CD4-positive, alpha-beta T cell treated with Interleukin-2 at 100 ng/mL for 4 hours (primary cell): ENCODE data around the gene P4HA2.

Source experiments
- DNase-seq: peaks from one replicate; pipeline ENCODE4 v3.0.0-alpha.2; 2020; ENCODE audit warnings: low spot score

P4HA2 gene

DNA sequence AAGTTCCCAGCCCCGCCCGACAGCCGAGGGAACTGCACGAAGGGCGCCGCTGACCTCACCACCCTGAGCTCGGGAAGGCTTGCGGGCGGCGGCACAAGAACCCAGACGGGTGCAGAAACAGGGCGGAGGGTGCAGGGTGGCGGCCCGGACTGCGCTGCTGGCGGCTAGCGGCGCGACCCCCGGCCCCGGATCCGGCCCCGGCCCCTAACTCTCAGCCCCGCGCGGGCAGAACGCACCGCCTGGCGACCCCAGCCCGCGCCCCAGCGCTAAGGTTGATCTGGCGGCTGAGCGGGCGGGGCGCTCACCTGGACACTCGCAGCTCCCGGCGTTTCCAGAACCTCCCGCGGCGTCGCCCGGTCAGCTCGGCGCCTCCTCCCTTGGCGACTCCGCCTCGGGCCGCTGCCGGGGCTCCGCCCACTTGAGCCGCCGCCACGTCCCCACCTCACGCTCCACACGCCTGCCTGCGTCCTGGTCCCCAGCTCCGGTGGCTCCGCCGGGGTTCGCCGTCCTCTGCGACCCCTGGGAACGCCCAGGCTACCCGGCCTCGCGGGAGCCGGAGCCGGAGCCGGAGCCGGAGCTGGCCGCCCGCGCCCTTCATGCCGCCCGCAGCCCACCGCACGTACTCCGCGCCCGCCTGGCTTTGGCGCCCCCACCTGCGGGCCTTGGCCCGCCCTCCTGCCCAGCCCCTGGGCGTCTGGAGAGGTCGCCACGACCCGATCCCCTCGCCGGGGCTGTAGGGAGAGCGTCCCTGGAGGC, at the start of gene P4HA2:
Gene P4HA2, minus strand, starts transcription at position 369 of the 756 bp plus-strand sequence. CDS start 9,227 bp downstream, outside the sequence.
- DNase-seq, result peak; percentile 20

DNA sequence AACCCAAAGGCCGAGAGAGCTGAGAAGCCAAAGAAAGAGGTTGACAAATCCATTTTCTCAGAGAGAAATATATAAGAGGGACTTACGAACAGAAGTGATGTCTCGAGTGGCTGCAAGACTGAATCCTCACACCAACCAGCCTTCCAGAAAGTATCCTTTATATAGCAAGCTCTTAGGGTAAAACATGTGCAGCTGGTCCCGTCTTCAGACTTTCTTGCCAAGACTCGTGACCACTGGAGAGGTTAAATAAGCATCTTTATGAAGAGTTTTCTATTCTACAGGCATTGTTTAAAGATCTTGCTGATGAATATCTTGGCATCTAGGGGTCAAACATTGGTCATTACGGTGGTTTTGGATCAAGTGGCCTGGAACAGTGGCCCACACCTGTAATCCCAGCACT, 49.6 kb upstream of the P4HA2 start:
- DNase-seq, result no peak

DNA sequence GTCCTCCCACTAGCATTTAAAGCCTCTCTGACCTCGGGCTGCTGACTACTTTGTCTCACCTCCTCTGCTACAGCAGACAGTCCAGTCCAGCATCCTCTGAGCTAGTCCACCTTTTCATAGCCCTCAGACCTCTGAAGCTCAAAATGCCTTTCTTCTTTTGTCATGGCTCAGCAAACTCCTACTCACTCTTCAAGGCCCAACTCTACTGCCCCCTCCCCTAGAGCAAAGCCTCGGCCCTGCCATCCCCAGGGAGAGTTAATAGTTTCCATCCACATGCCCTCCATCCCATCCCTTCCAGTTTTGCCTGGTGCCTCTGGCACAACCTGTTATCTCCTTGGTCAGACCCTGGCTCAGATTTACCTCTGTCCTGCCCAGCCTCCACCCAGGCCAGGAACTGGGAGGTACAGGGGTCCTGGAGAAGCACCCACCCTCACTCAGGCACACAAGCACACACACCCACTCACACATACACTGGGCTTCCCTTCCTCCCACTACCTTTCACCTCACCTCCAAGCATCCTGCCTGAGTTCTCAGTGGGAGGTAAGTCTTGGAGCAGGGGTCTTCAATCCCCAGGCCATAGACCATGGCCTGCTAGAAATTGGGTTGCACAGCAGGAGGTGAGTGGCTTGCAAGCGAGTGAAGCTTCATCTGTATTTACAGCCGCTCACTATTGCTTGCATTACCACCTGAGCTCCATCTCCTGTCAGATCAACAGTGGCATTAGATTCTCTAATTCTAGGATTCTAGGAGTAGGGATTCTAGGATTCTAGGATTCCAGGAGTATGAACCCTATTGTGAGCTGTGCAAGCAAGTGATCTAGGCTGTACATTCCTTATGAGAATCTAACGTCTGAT, 47.9 kb upstream of the P4HA2 start:
- no peak for DNase-seq

- no peak for DNase-seq
Observed at GRCh38 chr5:132274050-132274792, 46.6 kb upstream of the P4HA2 start.

DNA sequence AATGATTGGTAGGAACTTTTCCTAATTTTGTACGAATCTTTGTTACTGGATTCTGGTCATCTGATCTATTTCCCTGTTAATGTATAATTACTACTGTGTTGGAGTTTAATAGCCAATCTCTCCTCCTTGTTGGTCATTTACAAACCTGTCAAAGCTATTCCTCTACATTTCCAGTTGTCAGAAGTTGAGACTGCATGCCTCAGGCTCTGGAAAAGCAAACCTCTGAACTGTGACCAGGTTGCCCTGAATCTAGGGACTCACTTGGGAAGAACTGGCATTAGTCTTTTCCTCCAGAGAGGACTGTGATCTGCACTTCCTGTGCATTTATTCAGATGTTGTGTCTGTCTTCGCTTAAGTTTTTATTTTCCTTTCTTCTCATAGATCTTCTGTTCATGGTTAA, 46.0 kb upstream of the P4HA2 start:
- no peak for DNase-seq

DNA sequence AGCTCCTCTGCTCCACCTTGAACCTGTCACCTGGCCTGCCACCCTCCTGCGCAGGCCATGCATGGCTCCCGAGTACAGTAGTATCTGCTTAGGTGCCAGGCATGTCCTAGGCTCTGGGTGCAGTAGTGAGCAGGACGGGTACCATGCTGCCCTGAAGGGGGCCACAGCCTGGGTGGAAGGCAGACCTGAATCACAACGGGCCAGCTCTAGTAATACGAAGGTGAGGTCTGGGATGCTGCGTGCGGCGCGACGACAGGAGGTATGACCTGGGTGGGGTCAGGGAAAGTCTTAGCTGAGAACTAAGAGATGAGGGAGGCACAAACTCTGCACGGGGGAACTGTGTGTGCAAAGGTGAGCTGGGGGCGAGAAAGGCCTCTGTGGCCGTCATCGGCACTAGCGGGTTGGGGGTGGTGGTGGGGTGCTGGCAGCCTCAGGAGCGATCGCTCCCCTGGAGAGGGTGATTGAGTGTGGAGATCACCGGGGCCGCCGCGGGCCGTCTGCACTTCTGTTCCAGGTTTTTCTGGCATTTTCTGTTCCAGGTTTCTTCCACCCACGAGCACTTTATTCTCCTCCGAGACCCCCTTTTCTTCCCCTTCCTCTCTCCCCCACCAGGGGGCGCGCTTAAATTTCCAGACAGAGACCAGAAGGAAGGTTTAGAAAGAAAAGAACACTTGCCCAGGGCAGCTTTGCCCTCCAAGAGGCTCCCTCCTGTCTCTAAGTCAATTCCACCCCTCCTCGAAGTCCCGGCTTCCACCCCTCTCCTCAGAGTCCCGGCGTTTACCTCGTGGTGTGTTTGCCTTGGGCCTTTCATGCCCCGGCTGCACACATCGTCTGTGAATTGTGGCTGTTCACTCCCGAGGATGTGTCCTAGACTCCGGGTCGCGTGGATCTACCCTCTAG, 44.9 kb upstream of the P4HA2 start:
- peak; percentile 66 for DNase-seq

- DNase-seq, result no peak
Observed at GRCh38 chr5:132271251-132272246, 43.9 kb upstream of the P4HA2 start.

GRCh38 chr5:132270706-132271105, 43.1 kb upstream of the P4HA2 start:
- no peak for DNase-seq

- no peak for DNase-seq
Observed at GRCh38 chr5:132270335-132270665, 42.6 kb upstream of the P4HA2 start.

DNA sequence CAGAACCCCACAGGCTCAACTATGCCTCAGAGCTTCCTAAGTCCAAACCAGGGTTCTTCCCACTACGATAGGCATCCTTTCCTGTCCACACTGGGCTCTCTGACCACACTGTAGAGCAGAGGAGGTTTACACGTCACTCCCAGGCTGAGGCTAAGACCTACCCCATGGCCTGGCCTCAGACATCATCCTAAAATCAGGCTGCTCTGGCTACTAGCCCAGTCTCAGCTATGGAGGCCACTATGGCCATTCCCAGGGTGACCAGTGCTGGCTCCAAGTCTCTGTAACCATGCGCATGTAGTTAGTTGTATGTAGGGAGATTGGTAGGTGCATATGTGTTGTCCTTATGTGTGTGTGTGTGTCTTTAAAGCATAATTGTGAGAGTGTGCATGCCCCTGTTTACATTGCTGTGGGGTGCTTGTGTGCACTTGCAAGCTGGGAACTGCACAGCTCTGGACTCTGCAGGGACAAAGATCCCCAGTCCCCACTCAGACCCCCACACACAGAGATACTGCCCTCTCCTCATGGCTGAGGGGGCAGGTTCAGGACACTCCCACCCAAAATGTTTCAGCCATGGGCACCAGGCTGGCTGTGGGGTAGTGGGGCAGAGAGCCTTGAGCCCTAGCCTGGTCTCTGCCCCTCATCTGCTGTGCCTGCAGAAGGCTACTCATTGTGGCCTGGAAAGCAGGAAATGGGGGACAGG, 42.1 kb upstream of the P4HA2 start:
- no peak for DNase-seq

- DNase-seq, result no peak
Observed at GRCh38 chr5:132268769-132269551, 41.3 kb upstream of the P4HA2 start.

DNA sequence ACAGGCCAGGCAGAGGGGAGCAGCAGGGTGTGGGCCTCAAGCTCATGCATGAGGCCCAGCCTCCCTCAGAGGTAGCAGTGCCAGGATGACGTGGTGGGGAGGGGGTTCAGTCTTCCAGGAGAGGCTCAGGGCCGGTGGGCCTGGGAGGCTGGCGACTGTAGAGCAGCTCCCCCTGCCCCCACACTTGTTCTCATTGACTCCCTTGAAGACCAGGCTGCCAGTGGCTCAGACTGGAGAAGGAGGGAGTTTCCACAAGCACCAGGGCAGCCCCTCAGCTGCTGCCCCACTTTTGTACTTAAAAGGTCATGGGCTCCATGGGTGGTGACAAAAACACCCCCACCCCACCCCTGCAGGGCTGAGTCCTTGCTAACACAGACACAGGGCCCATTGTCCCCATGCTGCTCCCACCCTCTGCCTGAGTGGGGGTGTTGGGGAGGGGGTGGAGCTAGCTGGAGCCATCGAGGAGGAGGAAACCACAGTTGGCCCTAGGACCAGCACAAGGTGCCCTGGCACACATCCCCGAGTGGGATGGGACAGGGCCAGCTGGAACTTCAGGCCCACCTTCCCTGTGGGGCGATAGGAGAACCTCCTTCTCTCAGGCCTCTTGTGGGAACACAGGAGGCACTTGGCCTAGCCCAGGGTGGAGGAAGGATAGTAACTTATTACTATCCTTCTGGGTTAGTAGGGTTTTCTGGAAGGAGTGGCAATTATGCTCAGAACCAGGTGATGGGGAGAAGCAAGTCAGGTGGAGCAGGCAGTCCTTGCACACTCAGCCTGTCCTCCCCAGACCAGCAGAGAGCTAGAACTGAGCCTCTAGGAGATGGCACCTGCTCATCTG, 40.5 kb upstream of the P4HA2 start:
- DNase-seq, result no peak

- DNase-seq, result no peak
Observed at GRCh38 chr5:132267166-132267739, 39.6 kb upstream of the P4HA2 start.

DNA sequence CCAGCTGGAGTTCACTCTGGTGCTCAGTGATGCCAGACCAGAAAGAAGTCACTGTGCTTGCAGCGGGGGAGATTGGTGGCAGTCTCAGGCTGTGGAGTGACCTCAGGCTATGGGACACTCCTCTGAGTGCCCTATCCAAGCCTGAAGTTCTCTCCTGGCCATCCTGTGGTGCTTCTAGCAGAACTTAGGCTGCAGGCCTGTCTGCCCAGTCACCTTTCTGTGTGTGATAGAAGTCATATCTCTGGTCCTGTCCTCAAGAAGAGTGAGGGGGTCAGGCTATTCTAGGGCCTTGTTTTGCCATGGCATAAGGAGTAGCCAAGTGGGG, 39.1 kb upstream of the P4HA2 start:
- DNase-seq, result no peak

DNA sequence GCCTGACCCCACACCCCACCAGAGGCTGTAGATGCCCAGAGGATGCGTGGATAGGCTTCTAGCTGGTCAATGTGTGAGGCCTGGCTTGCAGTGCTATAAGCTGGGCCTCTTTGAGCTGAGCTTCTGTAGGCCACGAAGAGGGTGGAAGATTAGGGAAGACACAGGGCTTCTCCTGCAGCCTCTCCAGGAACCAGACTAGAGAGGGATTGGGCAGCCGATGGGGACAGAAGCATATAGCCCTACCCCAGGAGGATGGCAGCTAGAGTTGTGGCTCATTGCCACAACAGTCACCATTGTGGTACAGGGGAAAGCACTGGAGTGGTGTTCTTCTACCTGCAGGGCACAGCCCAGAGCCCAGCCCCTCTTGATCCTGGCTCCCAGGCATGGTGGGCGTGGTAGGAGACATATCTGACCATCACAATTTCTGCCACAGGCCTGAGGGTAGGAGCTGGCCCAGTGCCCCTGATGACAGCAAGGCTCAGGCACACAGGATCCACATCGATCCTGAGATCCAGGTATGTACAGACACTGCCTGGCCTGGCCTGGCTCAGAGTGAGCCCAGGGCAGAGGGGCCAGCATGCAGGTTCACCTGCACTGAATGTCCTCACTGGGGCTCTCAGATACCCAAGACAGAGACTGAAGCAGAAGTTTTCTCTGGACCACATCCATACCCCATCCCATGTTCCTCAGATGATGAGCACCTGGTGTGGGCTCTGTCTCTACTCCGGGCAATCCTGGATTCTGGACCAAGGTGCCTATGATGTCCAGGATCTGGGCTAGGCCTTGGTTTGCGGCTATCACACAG, 38.6 kb upstream of the P4HA2 start:
- DNase-seq, result no peak

- no peak for DNase-seq
Observed at GRCh38 chr5:132265336-132266030, 37.8 kb upstream of the P4HA2 start.
